Inferior parietal cortex (tissue), 1 donor: ENCODE data around the gene DRD4.

ENCODE experiments used
- DNase-seq: peaks from one replicate; pipeline ENCODE4 v3.0.0-alpha.2; 2016; ENCODE audit errors: extremely low spot score

Gene DRD4

GRCh38 chr11:610146-610801 is 26.8 kb upstream of the DRD4 start:
- DNase-seq = no peak

- DNase-seq = no peak
These were observed 25.8 kb upstream of the DRD4 start for GRCh38 chr11:611001-611996.

GRCh38 chr11:612201-612960 is 24.7 kb upstream of the DRD4 start:
- no peak for DNase-seq

- DNase-seq = no peak
These were observed 24.1 kb upstream of the DRD4 start for GRCh38 chr11:612961-613300.

- no peak for DNase-seq
These were observed 23.6 kb upstream of the DRD4 start for GRCh38 chr11:613369-613968.

- DNase-seq = no peak
These were observed 22.9 kb upstream of the DRD4 start for GRCh38 chr11:614021-614622.

GRCh38 chr11:614623-615503 is 22.2 kb upstream of the DRD4 start:
- DNase-seq = no peak

GRCh38 chr11:615504-616319 is 21.4 kb upstream of the DRD4 start, which contains the start of gene IRF7:
Gene IRF7 (minus strand): TSS chr11:615950. CDS start chr11:615364, 586 bp downstream.
- DNase-seq = peak; percentile 80

GRCh38 chr11:616320-617198 is 20.5 kb upstream of the DRD4 start:
- no peak for DNase-seq

GRCh38 chr11:617199-617911 is 19.7 kb upstream of the DRD4 start:
- no peak for DNase-seq

- no peak for DNase-seq
These were observed 19.0 kb upstream of the DRD4 start for GRCh38 chr11:617912-618682.

GRCh38 chr11:618856-619627 is 18.0 kb upstream of the DRD4 start:
- no peak for DNase-seq

- no peak for DNase-seq
These were observed 17.4 kb upstream of the DRD4 start for GRCh38 chr11:619628-620050.

- DNase-seq = no peak
These were observed 16.9 kb upstream of the DRD4 start for GRCh38 chr11:620201-620600.

- DNase-seq = no peak
These were observed 15.9 kb upstream of the DRD4 start for GRCh38 chr11:620935-621814.
